ENCODE results near the gene FIS1. TPM values are rescaled to one million over a fixed set of nuclear protein-coding genes. Genes with fewer than 3 reads are reported as not detected.
"Not testable (repeated sequence)": the region's sequence is repeated elsewhere in the genome, so short reads cannot be mapped to it uniquely, and the experiment has no call there.

The FIS1 gene
- total RNA-seq (100 to 1,000 TPM; 146 to 155 TPM), polyA plus RNA-seq (100 to 1,000 TPM; 294 to 333 TPM)
- long read RNA-seq, donor 1, transcript FIS1-201 (5 exons, 734 nt): major isoform, 62 of 64 reads
- long read RNA-seq, donor 1, partial matches to known transcripts: 1 of 64 reads
- long read RNA-seq, donor 1, other reads (novel, unspliced or antisense): 1 of 64 reads
- long read RNA-seq, donor 2, transcript FIS1-201 (5 exons, 734 nt): major isoform, 28 of 31 reads
- long read RNA-seq, donor 2, partial matches to known transcripts: 1 of 31 reads
- long read RNA-seq, donor 2, other reads (novel, unspliced or antisense): 2 of 31 reads

DNA sequence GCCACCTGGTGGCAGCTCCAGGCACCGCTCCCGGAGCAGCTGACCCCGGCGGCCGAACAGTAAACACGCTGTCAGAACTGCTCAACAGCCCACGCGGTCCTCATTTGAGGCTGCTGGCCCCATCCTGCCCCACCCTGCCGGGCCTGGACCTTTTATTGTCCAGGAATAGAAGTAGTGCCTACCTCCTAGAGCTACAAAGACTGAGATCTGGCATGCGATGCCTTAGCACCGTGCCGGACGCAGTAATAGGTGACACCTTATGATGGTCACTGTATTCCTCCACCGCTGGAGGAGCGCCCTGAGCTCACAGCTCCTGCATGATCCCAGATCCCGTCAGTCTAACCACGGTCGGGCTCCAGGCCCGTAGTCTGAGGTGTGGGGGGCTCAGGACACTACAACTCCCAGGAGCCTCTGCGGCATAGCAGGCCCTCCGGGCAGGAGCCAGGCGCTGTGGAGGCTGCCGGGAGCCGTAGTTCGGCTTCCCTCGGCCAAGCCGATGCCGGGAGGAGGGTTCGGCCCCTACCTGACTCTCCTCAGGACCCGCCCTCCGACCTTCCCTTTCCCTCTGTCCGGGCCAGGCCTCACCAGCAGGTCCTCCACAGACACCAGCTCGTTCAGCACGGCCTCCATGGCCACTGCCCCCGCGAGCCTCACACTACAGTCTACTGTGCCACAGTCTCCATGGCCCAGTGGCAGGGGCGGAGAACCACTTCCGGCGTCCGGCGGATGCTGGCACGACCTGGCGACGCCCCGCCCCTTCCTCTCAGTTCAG is at the start of gene FIS1:
Gene FIS1 (minus strand): TSS at position 707 of the 772 bp plus-strand sequence. CDS start 77 bp downstream, at position 630.
- intact Hi-C loops (cut with DNase I): loop anchor here in 1 of 2 donors (2.0 kb wide), 1 partner anchor 28 kb away; the partner anchor contains the start of gene PLOD3
- 0 to 1% methylated on average over 44 to 45 of the region's 45 CpGs for WGBS, 2 donors
- H3K27me3 ChIP-seq (ENCODE audit: control insufficient read depth in 1 of 2, insufficient read depth in 2 of 2, low read length in 1 of 2): no peaks in the 10 kb centered on the region
- peak within 1 kb of the TSS in 1 of 2 donors; percentile 98 for H3K27ac ChIP-seq (ENCODE audit: low read depth in 1 of 2, low read length in 2 of 2)
- H3K36me3 ChIP-seq (ENCODE audit: control insufficient read depth in 1 of 2, insufficient read depth in 2 of 2, low read length in 1 of 2): no peaks in the 10 kb centered on the region
- no peaks in the 10 kb centered on the region for H3K4me1 ChIP-seq (ENCODE audit: control insufficient read depth in 1 of 2, insufficient read depth in 2 of 2, low read length in 2 of 2)
- no peaks in the 10 kb centered on the region for H3K9me3 ChIP-seq (ENCODE audit: control insufficient read depth, low read length)
- peak within 1 kb of the TSS; percentile 74 to 96 for H3K4me3 ChIP-seq (ENCODE audit: low read length in 2 of 2)
- peak; percentile 97 to 98 for DNase-seq
- peak; percentile 99 for ATAC-seq (ENCODE audit: low FRiP score)

DNA sequence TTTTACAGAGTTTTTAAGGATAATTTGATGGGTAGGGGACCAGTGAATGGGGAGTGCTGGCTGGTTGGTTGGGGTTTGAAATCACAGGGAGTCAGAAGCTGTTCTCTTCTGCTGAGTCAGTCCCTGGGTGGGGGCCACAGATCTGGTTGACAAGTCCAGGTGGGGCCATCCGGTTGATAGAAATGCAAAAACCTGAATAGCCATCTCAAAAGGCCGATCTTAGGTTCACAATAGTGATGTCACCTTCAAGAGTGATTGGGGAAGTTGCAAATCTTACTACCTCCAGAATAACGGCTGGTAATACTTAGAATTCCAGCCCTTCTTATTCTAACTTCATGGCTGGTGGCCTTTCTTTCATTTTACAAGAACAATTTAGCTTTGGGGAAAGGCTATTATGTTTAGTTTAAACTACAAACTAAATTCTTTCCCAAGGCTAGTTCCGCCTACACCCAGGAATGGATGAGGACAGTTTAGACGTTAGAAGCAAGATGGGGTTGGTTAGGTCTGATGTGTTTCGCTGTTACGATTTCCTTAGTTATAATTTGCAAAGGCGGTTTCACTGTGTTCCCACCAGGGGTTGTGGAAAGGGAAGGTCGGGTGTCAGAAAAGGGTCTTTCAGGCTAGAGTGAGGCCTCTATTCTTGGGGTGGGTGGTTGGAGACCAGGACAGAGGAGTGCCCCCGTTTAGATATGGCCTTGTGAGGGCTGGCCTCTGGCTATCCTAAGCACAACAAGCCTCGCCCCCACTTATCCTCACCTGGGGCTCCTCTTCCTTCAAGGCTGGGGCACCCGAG is 49.4 kb upstream of the FIS1 start:
- DNase-seq (no peak), ATAC-seq (ENCODE audit: low FRiP score) (no peak)
- intact Hi-C loops (cut with DNase I): no loop called here
- Histone ChIP-seq H3K27me3 (ENCODE audit: control insufficient read depth in 1 of 2, insufficient read depth in 2 of 2, low read length in 1 of 2) (no peaks in the 10 kb centered on the region), H3K9me3 (ENCODE audit: control insufficient read depth, low read length) (no peaks in the 10 kb centered on the region), H3K4me3 (ENCODE audit: low read length in 2 of 2) (no peak overlapping the region), H3K36me3 (ENCODE audit: control insufficient read depth in 1 of 2, insufficient read depth in 2 of 2, low read length in 1 of 2) (no peaks in the 10 kb centered on the region), H3K4me1 (ENCODE audit: control insufficient read depth in 1 of 2, insufficient read depth in 2 of 2, low read length in 2 of 2) (no peaks in the 10 kb centered on the region), H3K27ac (ENCODE audit: low read depth in 1 of 2, low read length in 2 of 2) (no peak overlapping the region)
- 51 to 53% methylated on average over 12 of the region's 12 CpGs for WGBS, 2 donors

DNA sequence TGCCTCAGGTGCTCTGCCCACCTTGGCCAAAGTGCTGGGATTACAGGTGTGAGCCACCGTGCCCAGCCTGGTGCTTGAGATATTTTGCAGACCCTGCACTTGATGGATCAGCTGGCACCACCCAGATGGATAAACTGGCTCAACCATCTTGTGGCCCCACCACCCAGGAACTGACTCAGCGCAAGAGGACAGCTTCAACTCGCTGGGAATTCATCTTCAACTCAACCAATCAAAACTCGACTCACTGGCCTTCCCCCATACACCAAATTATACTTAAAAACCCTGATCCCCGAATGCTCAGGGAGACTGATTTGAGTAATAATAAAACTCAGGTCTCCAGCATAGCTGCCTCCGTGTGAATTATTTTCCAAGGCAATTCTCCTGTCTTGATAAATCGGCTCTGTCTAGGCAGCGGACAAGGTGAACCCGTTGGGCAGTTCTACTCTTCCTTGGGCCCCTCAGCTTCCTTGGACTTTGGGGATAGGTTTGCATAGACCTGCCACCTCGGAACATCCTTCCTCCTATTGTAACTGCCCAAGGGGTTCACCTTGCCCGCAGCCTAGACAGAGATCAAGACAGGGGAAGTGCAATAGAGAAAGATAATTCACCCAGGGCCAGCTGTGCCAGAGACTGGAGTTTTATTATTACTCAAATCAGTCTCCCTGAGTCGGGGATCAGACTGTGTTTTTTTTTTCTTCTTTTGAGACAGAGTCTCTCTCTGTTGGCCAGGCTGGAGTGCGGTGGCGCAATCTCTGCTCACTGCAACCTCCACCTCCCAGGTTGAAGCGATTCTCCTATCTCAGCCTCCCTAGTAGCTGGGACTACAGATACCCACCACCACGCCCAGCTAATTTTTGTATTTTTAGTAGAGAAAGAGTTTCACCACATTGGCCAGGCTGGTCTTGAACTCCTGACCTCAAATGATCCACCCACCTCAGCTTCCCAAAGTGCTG is 48.5 kb upstream of the FIS1 start:
- intact Hi-C loops (cut with DNase I); H3K4me1 ChIP-seq (ENCODE audit: control insufficient read depth in 1 of 2, insufficient read depth in 2 of 2, low read length in 2 of 2); H3K36me3 ChIP-seq (ENCODE audit: control insufficient read depth in 1 of 2, insufficient read depth in 2 of 2, low read length in 1 of 2); DNase-seq; H3K27me3 ChIP-seq (ENCODE audit: control insufficient read depth in 1 of 2, insufficient read depth in 2 of 2, low read length in 1 of 2); H3K9me3 ChIP-seq (ENCODE audit: control insufficient read depth, low read length); H3K27ac ChIP-seq (ENCODE audit: low read depth in 1 of 2, low read length in 2 of 2); ATAC-seq (ENCODE audit: low FRiP score); H3K4me3 ChIP-seq (ENCODE audit: low read length in 2 of 2): not testable (repeated sequence)
- 50 to 52% methylated on average over 16 of the region's 16 CpGs for WGBS, 2 donors

DNA sequence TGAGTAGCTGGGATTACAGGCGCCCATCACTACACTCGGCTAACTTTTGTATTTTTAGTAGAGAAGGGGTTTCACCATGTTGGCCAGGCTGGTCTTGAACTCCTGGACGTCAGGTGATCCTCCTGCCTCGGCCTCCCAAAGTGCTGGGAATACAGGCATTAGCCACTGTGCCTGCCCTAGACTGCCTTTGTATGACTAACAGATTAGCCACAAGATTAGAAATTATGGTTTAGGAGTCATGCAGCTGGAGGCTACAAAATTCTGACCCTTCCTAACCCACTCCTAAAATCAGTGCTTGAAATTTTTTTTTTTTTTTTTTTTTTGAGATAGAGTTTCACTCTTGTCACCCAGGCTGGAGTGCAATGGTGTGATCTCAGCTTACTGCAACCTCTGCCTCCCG is 47.7 kb upstream of the FIS1 start:
- intact Hi-C loops (cut with DNase I): not testable (repeated sequence)
- 81 to 86% methylated on average over 5 of the region's 5 CpGs for WGBS, 2 donors

DNA sequence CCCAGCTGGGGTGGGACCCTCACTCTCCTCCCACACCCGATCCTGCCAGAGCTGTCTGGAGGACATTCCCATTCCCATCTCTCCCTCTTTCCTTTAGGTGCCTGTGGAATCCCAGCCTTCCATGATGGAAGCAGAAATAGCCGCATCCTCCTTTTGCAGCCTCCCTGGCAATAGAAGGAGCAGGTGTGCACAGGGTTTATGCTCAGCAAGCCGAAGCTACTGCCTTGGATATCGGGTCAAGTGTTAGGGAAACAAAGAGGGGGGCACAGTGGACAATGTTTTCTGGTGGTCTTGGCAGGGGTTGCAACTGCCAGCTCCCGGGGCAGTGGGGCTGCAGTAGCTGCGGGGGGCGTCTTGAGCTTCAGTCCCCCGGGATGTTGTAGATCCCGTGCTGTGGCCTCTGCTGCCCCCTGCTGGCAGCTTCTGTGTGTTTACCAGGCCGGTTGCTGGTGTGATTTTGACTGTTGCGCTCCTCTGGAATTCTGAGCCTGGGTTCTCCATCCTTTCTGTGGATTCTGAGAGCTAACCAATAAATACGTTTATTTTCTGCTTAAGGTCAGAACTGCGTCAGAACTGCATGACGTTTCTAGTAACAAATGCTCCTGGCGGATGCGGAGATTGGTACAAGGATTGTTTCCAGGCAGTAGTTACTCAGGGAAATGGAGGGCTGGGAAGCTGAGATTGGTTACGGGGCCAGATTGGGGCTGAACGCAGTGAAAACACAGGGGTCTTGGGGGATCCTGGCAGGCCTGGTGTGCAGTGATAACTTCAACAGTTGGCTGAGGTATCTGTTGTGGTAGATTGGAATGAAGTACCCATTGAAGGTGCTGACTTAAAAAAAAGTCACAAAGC is 45.5 kb upstream of the FIS1 start:
- 19 to 24% methylated on average over 14 to 18 of the region's 18 CpGs for WGBS, 2 donors
- H3K4me1 ChIP-seq (ENCODE audit: control insufficient read depth in 1 of 2, insufficient read depth in 2 of 2, low read length in 2 of 2); H3K4me3 ChIP-seq (ENCODE audit: low read length in 2 of 2); intact Hi-C loops (cut with DNase I); H3K27ac ChIP-seq (ENCODE audit: low read depth in 1 of 2, low read length in 2 of 2); H3K36me3 ChIP-seq (ENCODE audit: control insufficient read depth in 1 of 2, insufficient read depth in 2 of 2, low read length in 1 of 2); H3K27me3 ChIP-seq (ENCODE audit: control insufficient read depth in 1 of 2, insufficient read depth in 2 of 2, low read length in 1 of 2); H3K9me3 ChIP-seq (ENCODE audit: control insufficient read depth, low read length): not testable (repeated sequence)
- DNase-seq (peak; percentile 65 to 86), ATAC-seq (ENCODE audit: low FRiP score) (peak; percentile 51)

More for the DNA sequence above, 47.7 kb upstream of the FIS1 start:
- ATAC-seq (ENCODE audit: low FRiP score); H3K4me1 ChIP-seq (ENCODE audit: control insufficient read depth in 1 of 2, insufficient read depth in 2 of 2, low read length in 2 of 2); H3K27me3 ChIP-seq (ENCODE audit: control insufficient read depth in 1 of 2, insufficient read depth in 2 of 2, low read length in 1 of 2); H3K36me3 ChIP-seq (ENCODE audit: control insufficient read depth in 1 of 2, insufficient read depth in 2 of 2, low read length in 1 of 2); H3K27ac ChIP-seq (ENCODE audit: low read depth in 1 of 2, low read length in 2 of 2); H3K4me3 ChIP-seq (ENCODE audit: low read length in 2 of 2); DNase-seq; H3K9me3 ChIP-seq (ENCODE audit: control insufficient read depth, low read length): not testable (repeated sequence)

DNA sequence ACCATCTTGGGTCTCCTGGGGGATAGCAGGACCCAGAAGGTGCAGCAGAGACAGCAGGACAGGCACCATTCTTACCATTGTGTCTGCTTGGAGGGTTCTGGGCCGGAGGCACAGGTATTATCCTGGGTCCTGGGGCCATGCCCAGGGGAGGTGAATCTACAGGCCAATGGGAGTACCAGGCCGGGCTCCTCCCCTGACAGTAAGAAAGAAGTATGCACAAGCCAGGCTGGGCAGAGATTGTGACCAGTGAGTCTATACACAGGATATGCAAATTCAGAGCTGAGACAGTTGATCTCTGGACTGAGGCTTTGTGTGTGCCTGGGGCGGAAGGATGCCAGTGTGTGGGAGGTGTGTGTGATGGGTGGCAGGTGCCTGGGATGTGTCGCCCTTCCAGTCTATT is 44.8 kb upstream of the FIS1 start:
- H3K4me1 ChIP-seq (ENCODE audit: control insufficient read depth in 1 of 2, insufficient read depth in 2 of 2, low read length in 2 of 2): not testable (repeated sequence)

DNA sequence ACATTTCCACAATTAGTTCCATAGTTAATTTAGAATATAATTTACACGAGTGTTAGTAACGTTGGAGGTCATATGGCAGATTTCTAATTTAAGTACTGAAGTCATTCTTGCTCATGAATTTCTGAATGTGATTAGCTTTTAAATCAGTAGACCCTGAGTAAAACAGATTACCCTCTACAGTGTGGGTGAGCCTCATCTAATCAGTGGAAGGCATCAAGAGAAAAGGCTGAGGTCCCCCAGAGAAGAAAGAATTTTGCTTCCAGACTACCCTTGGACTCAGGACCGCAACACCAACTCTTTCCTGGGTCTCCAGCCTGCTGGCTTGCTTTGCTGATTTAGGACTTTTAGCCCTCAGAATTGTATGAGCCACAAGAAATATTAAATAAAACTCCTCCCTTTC is 43.6 kb upstream of the FIS1 start:
- 87 to 91% methylated on average over 3 of the region's 3 CpGs for WGBS, 2 donors
- intact Hi-C loops (cut with DNase I): no loop called here
- peaks cover 2% of the 10 kb centered on the region for H3K9me3 ChIP-seq (ENCODE audit: control insufficient read depth, low read length)
- H3K4me1 ChIP-seq (ENCODE audit: control insufficient read depth in 1 of 2, insufficient read depth in 2 of 2, low read length in 2 of 2): no peaks in the 10 kb centered on the region
- H3K27ac ChIP-seq (ENCODE audit: low read depth in 1 of 2, low read length in 2 of 2): no peak overlapping the region
- no peaks in the 10 kb centered on the region for H3K36me3 ChIP-seq (ENCODE audit: control insufficient read depth in 1 of 2, insufficient read depth in 2 of 2, low read length in 1 of 2)
- ATAC-seq (ENCODE audit: low FRiP score) (no peak), DNase-seq (no peak)
- H3K4me3 ChIP-seq (ENCODE audit: low read length in 2 of 2): no peak overlapping the region
- no peaks in the 10 kb centered on the region for H3K27me3 ChIP-seq (ENCODE audit: control insufficient read depth in 1 of 2, insufficient read depth in 2 of 2, low read length in 1 of 2)

More for the DNA sequence above, 44.8 kb upstream of the FIS1 start:
- H3K9me3 ChIP-seq (ENCODE audit: control insufficient read depth, low read length); DNase-seq; H3K27me3 ChIP-seq (ENCODE audit: control insufficient read depth in 1 of 2, insufficient read depth in 2 of 2, low read length in 1 of 2); intact Hi-C loops (cut with DNase I); H3K36me3 ChIP-seq (ENCODE audit: control insufficient read depth in 1 of 2, insufficient read depth in 2 of 2, low read length in 1 of 2); H3K27ac ChIP-seq (ENCODE audit: low read depth in 1 of 2, low read length in 2 of 2); H3K4me3 ChIP-seq (ENCODE audit: low read length in 2 of 2): not testable (repeated sequence)
- ATAC-seq (ENCODE audit: low FRiP score): peak; percentile 15
- WGBS, 2 donors: 79 to 88% methylated on average over 3 to 4 of the region's 4 CpGs

All from aorta (tissue), 5 donors.